HG03442 (cell line): ENCODE results near the gene HIGD1A.

Experiments
- ATAC-seq: cut with Tn5 transposase; IDR thresholded peaks from one replicate; pipeline ENCODE4 v1.9.1; 2021; ENCODE audit warnings: mild to moderate bottlenecking, moderate library complexity; ENCODE audit not compliant: unreplicated experiment

The HIGD1A gene

GRCh38 chr3:42739401-42740158, 64.7 kb downstream of the HIGD1A start:
- no peak for ATAC-seq

GRCh38 chr3:42736531-42736930, 67.8 kb downstream of the HIGD1A start:
- no peak for ATAC-seq

GRCh38 chr3:42736081-42736480, 68.2 kb downstream of the HIGD1A start:
- ATAC-seq = no peak

GRCh38 chr3:42735615-42736014, 68.7 kb downstream of the HIGD1A start:
- no peak for ATAC-seq

- no peak for ATAC-seq
Observed at GRCh38 chr3:42735019-42735418, 69.3 kb downstream of the HIGD1A start.

- no peak for ATAC-seq
Observed at GRCh38 chr3:42734263-42734860, 69.9 kb downstream of the HIGD1A start.

GRCh38 chr3:42733501-42734262, 70.6 kb downstream of the HIGD1A start:
- ATAC-seq = no peak
